ENCODE results near the gene CLBA1.

The CLBA1 gene

GRCh38 chr14:104967386-104968152 is 18.0 kb upstream of the CLBA1 start:
- ChIA-PET POLR2A (no interaction called here), CTCF (interaction anchor here (1.0 kb wide), 1 partner anchor 34 kb away, joined by 3 read pairs; no protein-coding TSS in a partner anchor)
- TF ChIP-seq KLF1 (tag by site-specific recombination; IDR thresholded peaks at IDR 0.05): peak; percentile 92
- TF ChIP-seq ZNF398 (tag by site-specific recombination; IDR thresholded peaks at IDR 0.05): no peak
- no peak for TF ChIP-seq KLF10 (tag by site-specific recombination; IDR thresholded peaks at IDR 0.05)
- no peak for TF ChIP-seq KLF8 (tag by site-specific recombination; IDR thresholded peaks at IDR 0.05)
- 0 out of 2 replicates have a peak, but pooled peaks have one; percentile 11 for TF ChIP-seq SP2 (tag by site-specific recombination; IDR thresholded peaks at IDR 0.05)
- no peak for TF ChIP-seq ZNF146 (tag by site-specific recombination; IDR thresholded peaks at IDR 0.05)
- no peak for TF ChIP-seq ZNF433 (tag by site-specific recombination; IDR thresholded peaks at IDR 0.05; ENCODE audit: low read depth)
- Histone ChIP-seq H3K9me3 (ENCODE audit: control insufficient read depth, insufficient read depth, low read depth, low read length) (no peaks in the 10 kb centered on the region), H3K36me3 (ENCODE audit: control insufficient read depth in 2 of 2, insufficient read depth in 1 of 2, low read length in 2 of 2) (no peaks in the 10 kb centered on the region), H3K4me1 (ENCODE audit: control insufficient read depth, insufficient read depth, low read length) (peaks cover 9% of the 10 kb centered on the region), H3K27ac (ENCODE audit: extremely low read depth, low read depth, low read length) (no peak overlapping the region), H3K4me3 (ENCODE audit: low read depth, low read length) (no peak overlapping the region)

- TF ChIP-seq ZNF341 (tag by site-specific recombination; IDR thresholded peaks at IDR 0.05; ENCODE audit: low read depth): peak; percentile 36; the same call in 1 of the 2 replicates
- TF ChIP-seq, protein P1, sequence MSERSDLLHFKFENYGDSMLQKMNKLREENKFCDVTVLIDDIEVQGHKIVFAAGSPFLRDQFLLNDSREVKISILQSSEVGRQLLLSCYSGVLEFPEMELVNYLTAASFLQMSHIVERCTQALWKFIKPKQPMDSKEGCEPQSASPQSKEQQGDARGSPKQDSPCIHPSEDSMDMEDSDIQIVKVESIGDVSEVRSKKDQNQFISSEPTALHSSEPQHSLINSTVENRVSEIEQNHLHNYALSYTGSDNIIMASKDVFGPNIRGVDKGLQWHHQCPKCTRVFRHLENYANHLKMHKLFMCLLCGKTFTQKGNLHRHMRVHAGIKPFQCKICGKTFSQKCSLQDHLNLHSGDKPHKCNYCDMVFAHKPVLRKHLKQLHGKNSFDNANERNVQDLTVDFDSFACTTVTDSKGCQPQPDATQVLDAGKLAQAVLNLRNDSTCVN (tag by site-specific recombination; optimal IDR thresholded peaks at IDR 0.05): peak; percentile 22
- TF ChIP-seq GLIS1 (tag by site-specific recombination; IDR thresholded peaks at IDR 0.05): peak; percentile 71
- TF ChIP-seq GLIS2 (tag by site-specific recombination; IDR thresholded peaks at IDR 0.05): peak; percentile 34; the same call in 1 of the 2 replicates
- no peak for TF ChIP-seq ZNF792 (tag by site-specific recombination; IDR thresholded peaks at IDR 0.05)
- no peak for TF ChIP-seq ZNF629 (tag by site-specific recombination; IDR thresholded peaks at IDR 0.05)
- TF ChIP-seq, protein P2, sequence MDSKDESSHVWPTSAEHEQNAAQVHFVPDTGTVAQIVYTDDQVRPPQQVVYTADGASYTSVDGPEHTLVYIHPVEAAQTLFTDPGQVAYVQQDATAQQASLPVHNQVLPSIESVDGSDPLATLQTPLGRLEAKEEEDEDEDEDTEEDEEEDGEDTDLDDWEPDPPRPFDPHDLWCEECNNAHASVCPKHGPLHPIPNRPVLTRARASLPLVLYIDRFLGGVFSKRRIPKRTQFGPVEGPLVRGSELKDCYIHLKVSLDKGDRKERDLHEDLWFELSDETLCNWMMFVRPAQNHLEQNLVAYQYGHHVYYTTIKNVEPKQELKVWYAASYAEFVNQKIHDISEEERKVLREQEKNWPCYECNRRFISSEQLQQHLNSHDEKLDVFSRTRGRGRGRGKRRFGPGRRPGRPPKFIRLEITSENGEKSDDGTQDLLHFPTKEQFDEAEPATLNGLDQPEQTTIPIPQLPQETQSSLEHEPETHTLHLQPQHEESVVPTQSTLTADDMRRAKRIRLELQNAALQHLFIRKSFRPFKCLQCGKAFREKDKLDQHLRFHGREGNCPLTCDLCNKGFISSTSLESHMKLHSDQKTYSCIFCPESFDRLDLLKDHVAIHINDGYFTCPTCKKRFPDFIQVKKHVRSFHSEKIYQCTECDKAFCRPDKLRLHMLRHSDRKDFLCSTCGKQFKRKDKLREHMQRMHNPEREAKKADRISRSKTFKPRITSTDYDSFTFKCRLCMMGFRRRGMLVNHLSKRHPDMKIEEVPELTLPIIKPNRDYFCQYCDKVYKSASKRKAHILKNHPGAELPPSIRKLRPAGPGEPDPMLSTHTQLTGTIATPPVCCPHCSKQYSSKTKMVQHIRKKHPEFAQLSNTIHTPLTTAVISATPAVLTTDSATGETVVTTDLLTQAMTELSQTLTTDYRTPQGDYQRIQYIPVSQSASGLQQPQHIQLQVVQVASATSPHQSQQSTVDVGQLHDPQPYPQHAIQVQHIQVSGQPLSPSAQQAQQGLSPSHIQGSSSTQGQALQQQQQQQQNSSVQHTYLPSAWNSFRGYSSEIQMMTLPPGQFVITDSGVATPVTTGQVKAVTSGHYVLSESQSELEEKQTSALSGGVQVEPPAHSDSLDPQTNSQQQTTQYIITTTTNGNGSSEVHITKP (tag by site-specific recombination; IDR thresholded peaks at IDR 0.05): peak; percentile 98
- TF ChIP-seq, protein P3, sequence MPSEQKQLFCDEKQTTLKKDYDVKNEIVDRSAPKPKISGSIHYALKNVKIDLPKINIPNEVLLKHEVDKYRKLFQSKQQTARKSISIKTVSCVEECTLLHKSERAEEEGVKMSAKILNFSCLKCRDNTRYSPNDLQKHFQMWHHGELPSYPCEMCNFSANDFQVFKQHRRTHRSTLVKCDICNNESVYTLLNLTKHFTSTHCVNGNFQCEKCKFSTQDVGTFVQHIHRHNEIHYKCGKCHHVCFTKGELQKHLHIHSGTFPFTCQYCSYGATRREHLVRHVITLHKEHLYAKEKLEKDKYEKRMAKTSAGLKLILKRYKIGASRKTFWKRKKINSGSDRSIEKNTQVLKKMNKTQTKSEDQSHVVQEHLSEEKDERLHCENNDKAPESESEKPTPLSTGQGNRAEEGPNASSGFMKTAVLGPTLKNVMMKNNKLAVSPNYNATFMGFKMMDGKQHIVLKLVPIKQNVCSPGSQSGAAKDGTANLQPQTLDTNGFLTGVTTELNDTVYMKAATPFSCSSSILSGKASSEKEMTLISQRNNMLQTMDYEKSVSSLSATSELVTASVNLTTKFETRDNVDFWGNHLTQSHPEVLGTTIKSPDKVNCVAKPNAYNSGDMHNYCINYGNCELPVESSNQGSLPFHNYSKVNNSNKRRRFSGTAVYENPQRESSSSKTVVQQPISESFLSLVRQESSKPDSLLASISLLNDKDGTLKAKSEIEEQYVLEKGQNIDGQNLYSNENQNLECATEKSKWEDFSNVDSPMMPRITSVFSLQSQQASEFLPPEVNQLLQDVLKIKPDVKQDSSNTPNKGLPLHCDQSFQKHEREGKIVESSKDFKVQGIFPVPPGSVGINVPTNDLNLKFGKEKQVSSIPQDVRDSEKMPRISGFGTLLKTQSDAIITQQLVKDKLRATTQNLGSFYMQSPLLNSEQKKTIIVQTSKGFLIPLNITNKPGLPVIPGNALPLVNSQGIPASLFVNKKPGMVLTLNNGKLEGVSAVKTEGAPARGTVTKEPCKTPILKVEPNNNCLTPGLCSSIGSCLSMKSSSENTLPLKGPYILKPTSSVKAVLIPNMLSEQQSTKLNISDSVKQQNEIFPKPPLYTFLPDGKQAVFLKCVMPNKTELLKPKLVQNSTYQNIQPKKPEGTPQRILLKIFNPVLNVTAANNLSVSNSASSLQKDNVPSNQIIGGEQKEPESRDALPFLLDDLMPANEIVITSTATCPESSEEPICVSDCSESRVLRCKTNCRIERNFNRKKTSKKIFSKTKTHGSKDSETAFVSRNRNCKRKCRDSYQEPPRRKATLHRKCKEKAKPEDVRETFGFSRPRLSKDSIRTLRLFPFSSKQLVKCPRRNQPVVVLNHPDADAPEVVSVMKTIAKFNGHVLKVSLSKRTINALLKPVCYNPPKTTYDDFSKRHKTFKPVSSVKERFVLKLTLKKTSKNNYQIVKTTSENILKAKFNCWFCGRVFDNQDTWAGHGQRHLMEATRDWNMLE (tag by site-specific recombination; conservative IDR thresholded peaks at IDR 0.05; ENCODE audit: low read depth): no peak
- TF ChIP-seq ZNF48 (tag by site-specific recombination; IDR thresholded peaks at IDR 0.05): no peak
- ChIA-PET CTCF (interaction anchor here (0.5 kb wide), 1 partner anchor 113 kb away, joined by 3 read pairs; no protein-coding TSS in a partner anchor), POLR2A (no interaction called here)
- no peaks in the 10 kb centered on the region for H3K9me3 ChIP-seq (ENCODE audit: control insufficient read depth, insufficient read depth, low read depth, low read length)
- no peak overlapping the region for H3K4me3 ChIP-seq (ENCODE audit: low read depth, low read length)
- peak overlapping the region; percentile 37; the same call in 1 of the 2 replicates for H3K27ac ChIP-seq (ENCODE audit: extremely low read depth, low read depth, low read length)
- peaks cover 11% of the 10 kb centered on the region for H3K4me1 ChIP-seq (ENCODE audit: control insufficient read depth, insufficient read depth, low read length)
- no peaks in the 10 kb centered on the region for H3K36me3 ChIP-seq (ENCODE audit: control insufficient read depth in 2 of 2, insufficient read depth in 1 of 2, low read length in 2 of 2)
Measured at GRCh38 chr14:104968153-104968527, 17.4 kb upstream of the CLBA1 start.
